ENCODE results near the gene LDLRAD3.

GRCh38 chr11:35919244-35919643 lies 24.6 kb upstream of the LDLRAD3 start:
- TF ChIP-seq CTCF (conservative IDR thresholded peaks at IDR 0.05 in 1 of 2, IDR thresholded peaks at IDR 0.05 in 1 of 2; ENCODE audit: extremely low read depth in 1 of 2, insufficient read depth in 1 of 2, low read depth in 1 of 2, low read length in 2 of 2) (no peak), EZH2 (IDR thresholded peaks at IDR 0.05; ENCODE audit: borderline replicate concordance, low read length) (no peak)

All from mammary epithelial cell (primary cell).